ENCODE results near the gene LINGO4.

The LINGO4 gene

GRCh38 chr1:151832318-151832980 is 27.2 kb upstream of the LINGO4 start:
- DNase-seq (ENCODE audit: insufficient read length), result no peak
- no peak for FAIRE-seq
- TF ChIP-seq TAF1 (IDR thresholded peaks at IDR 0.05; ENCODE audit: borderline replicate concordance, low read depth, low read length), result no peak
- TF ChIP-seq POLR2AphosphoS5 (IDR thresholded peaks at IDR 0.05; ENCODE audit: low read depth, low read length), result no peak
- TF ChIP-seq POLR2A (IDR thresholded peaks at IDR 0.05; ENCODE audit: low read depth, low read length), result no peak

GRCh38 chr1:151831605-151832004 is 26.4 kb upstream of the LINGO4 start, which contains the start of gene RORC:
RORC (minus strand) TSS chr1:151831802; CDS start chr1:151831764, 38 bp downstream.
- DNase-seq (ENCODE audit: insufficient read length) (no peak), FAIRE-seq (no peak)
- TF ChIP-seq POLR2A (IDR thresholded peaks at IDR 0.05; ENCODE audit: low read depth, low read length) (no peak), TAF1 (IDR thresholded peaks at IDR 0.05; ENCODE audit: borderline replicate concordance, low read depth, low read length) (no peak), POLR2AphosphoS5 (IDR thresholded peaks at IDR 0.05; ENCODE audit: low read depth, low read length) (no peak)

- FAIRE-seq, result no peak
- TF ChIP-seq TAF1 (IDR thresholded peaks at IDR 0.05; ENCODE audit: borderline replicate concordance, low read depth, low read length) (no peak), POLR2A (IDR thresholded peaks at IDR 0.05; ENCODE audit: low read depth, low read length) (no peak), POLR2AphosphoS5 (IDR thresholded peaks at IDR 0.05; ENCODE audit: low read depth, low read length) (no peak)
- no peak for DNase-seq (ENCODE audit: insufficient read length)
Observed at GRCh38 chr1:151831256-151831591, 26.0 kb upstream of the LINGO4 start.

GRCh38 chr1:151830055-151830454 is 24.8 kb upstream of the LINGO4 start:
- no peak for DNase-seq (ENCODE audit: insufficient read length)
- FAIRE-seq, result no peak
- TF ChIP-seq POLR2AphosphoS5 (IDR thresholded peaks at IDR 0.05; ENCODE audit: low read depth, low read length) (no peak), TAF1 (IDR thresholded peaks at IDR 0.05; ENCODE audit: borderline replicate concordance, low read depth, low read length) (no peak), POLR2A (IDR thresholded peaks at IDR 0.05; ENCODE audit: low read depth, low read length) (no peak)

GRCh38 chr1:151829352-151830046 is 24.3 kb upstream of the LINGO4 start:
- no peak for TF ChIP-seq TAF1 (IDR thresholded peaks at IDR 0.05; ENCODE audit: borderline replicate concordance, low read depth, low read length)
- no peak for TF ChIP-seq POLR2A (IDR thresholded peaks at IDR 0.05; ENCODE audit: low read depth, low read length)
- no peak for TF ChIP-seq POLR2AphosphoS5 (IDR thresholded peaks at IDR 0.05; ENCODE audit: low read depth, low read length)
- FAIRE-seq (no peak), DNase-seq (ENCODE audit: insufficient read length) (no peak)

GRCh38 chr1:151828921-151829320 is 23.7 kb upstream of the LINGO4 start:
- TF ChIP-seq POLR2AphosphoS5 (IDR thresholded peaks at IDR 0.05; ENCODE audit: low read depth, low read length) (no peak), TAF1 (IDR thresholded peaks at IDR 0.05; ENCODE audit: borderline replicate concordance, low read depth, low read length) (no peak), POLR2A (IDR thresholded peaks at IDR 0.05; ENCODE audit: low read depth, low read length) (no peak)
- no peak for DNase-seq (ENCODE audit: insufficient read length)
- FAIRE-seq, result no peak

GRCh38 chr1:151827853-151828252 is 22.6 kb upstream of the LINGO4 start:
- DNase-seq (ENCODE audit: insufficient read length) (no peak), FAIRE-seq (no peak)
- TF ChIP-seq TAF1 (IDR thresholded peaks at IDR 0.05; ENCODE audit: borderline replicate concordance, low read depth, low read length) (no peak), POLR2A (IDR thresholded peaks at IDR 0.05; ENCODE audit: low read depth, low read length) (no peak), POLR2AphosphoS5 (IDR thresholded peaks at IDR 0.05; ENCODE audit: low read depth, low read length) (no peak)

GRCh38 chr1:151825751-151826660 is 20.8 kb upstream of the LINGO4 start:
- DNase-seq (ENCODE audit: insufficient read length), result no peak
- TF ChIP-seq TAF1 (IDR thresholded peaks at IDR 0.05; ENCODE audit: borderline replicate concordance, low read depth, low read length) (no peak), POLR2AphosphoS5 (IDR thresholded peaks at IDR 0.05; ENCODE audit: low read depth, low read length) (no peak), POLR2A (IDR thresholded peaks at IDR 0.05; ENCODE audit: low read depth, low read length) (no peak)
- no peak for FAIRE-seq

- DNase-seq (ENCODE audit: insufficient read length), result no peak
- no peak for TF ChIP-seq POLR2A (IDR thresholded peaks at IDR 0.05; ENCODE audit: low read depth, low read length)
- TF ChIP-seq POLR2AphosphoS5 (IDR thresholded peaks at IDR 0.05; ENCODE audit: low read depth, low read length), result no peak
- TF ChIP-seq TAF1 (IDR thresholded peaks at IDR 0.05; ENCODE audit: borderline replicate concordance, low read depth, low read length), result no peak
- FAIRE-seq, result no peak
Observed at GRCh38 chr1:151825204-151825603, 20.0 kb upstream of the LINGO4 start.

GRCh38 chr1:151823175-151823574 is 18.0 kb upstream of the LINGO4 start:
- FAIRE-seq (no peak), DNase-seq (ENCODE audit: insufficient read length) (no peak)
- TF ChIP-seq TAF1 (IDR thresholded peaks at IDR 0.05; ENCODE audit: borderline replicate concordance, low read depth, low read length), result no peak
- TF ChIP-seq POLR2AphosphoS5 (IDR thresholded peaks at IDR 0.05; ENCODE audit: low read depth, low read length), result no peak
- TF ChIP-seq POLR2A (IDR thresholded peaks at IDR 0.05; ENCODE audit: low read depth, low read length), result no peak

- TF ChIP-seq POLR2A (IDR thresholded peaks at IDR 0.05; ENCODE audit: low read depth, low read length), result no peak
- no peak for TF ChIP-seq TAF1 (IDR thresholded peaks at IDR 0.05; ENCODE audit: borderline replicate concordance, low read depth, low read length)
- no peak for TF ChIP-seq POLR2AphosphoS5 (IDR thresholded peaks at IDR 0.05; ENCODE audit: low read depth, low read length)
- no peak for FAIRE-seq
- DNase-seq (ENCODE audit: insufficient read length), result no peak
Observed at GRCh38 chr1:151822404-151822803, 17.2 kb upstream of the LINGO4 start.
